HG02678 (cell line): ENCODE measurements around the gene CCDC141.

ENCODE experiments used
- ATAC-seq: cut with Tn5 transposase; IDR thresholded peaks from one replicate; pipeline ENCODE4 v1.9.1; 2021; ENCODE audit warnings: mild to moderate bottlenecking, moderate library complexity; ENCODE audit not compliant: unreplicated experiment

CCDC141 gene

GRCh38 chr2:178830451-178830850 lies 219.5 kb downstream of the CCDC141 start:
- no peak for ATAC-seq

DNA sequence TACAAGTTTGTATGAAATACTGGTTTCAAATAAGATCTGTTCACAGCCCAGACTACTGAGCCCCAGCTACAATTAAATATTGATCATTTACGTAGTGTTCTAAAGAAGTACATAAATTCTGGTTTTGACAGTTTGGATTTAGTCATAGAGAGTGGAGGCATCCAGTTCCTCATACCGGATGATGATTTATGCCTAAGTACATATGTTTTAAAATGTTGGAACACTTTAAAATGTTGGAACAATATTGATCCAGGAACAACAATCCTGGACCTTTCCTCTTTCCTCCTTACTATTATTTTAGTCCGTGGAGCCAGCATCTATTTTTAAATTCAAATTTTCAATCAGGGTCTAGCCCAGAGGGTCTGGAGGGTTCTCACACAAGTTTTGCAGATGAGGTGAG lies 220.0 kb downstream of the CCDC141 start:
- ATAC-seq, result no peak

- no peak for ATAC-seq
Observed at GRCh38 chr2:178829299-178829960, 220.5 kb downstream of the CCDC141 start.

GRCh38 chr2:178828486-178828881 lies 221.5 kb downstream of the CCDC141 start:
- no peak for ATAC-seq

- ATAC-seq, result no peak
Observed at GRCh38 chr2:178827739-178828485, 222.0 kb downstream of the CCDC141 start.

GRCh38 chr2:178827111-178827510 lies 222.8 kb downstream of the CCDC141 start:
- no peak for ATAC-seq

DNA sequence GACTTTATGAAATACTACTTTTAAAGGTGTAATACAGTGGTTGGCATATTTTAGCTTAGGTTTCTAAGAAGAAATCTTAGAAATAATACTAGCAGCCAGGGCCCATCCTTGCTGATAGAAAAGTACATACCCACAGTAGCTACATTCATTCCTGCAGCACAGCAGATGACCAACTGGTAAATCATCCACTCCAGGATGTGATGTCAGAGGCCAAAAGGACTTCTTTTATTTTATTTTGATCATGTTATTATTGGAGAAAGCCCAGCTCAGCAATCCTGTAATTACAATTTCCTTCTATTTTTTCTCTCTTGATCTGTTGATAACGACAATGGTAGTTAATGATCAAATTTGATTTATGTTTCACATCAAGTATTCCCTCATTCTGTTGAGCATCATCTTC lies 224.8 kb downstream of the CCDC141 start:
- no peak for ATAC-seq

- ATAC-seq, result no peak
Observed at GRCh38 chr2:178824181-178824580, 225.8 kb downstream of the CCDC141 start.

DNA sequence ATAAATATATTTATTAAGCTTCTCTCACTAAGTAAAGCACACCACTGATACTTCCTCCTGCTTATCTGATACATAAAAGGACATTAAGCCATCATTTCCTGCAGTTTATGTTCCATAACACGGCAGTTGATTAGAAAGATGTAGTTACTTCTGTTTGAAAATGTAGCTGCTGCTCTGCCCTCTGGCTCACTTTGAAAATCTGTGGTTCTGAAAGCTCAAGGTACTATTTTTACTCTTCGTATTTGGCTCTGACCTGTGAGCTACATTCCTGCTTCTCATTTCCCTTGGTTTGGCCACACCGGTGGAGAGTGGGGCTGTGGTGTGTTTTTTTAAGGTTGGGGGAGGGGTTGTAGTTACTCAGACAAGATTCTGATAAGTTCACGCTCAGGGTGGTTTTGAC lies 229.9 kb downstream of the CCDC141 start:
- ATAC-seq, result peak; percentile 85

GRCh38 chr2:178819147-178819875 lies 230.6 kb downstream of the CCDC141 start:
- no peak for ATAC-seq

GRCh38 chr2:178811901-178812300 lies 238.0 kb downstream of the CCDC141 start:
- ATAC-seq, result no peak

DNA sequence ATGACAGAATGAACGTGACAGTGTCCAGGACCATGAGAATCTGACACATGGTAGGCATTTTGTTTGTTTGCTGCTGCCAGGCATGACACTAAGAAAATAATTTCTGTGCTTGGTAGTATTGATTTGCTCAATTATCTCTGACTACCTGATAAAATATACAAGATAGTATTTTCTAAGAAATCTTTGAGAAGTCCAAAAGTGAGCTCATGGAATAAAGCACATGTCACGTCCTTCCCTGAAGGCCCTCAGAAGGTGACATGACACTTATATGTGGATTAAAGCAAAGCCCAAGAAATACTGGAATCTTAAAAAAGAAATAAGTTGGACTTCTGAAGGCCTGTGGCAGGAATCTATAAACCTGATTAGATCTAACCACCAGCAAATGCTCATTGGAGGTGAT lies 238.9 kb downstream of the CCDC141 start:
- ATAC-seq, result no peak

DNA sequence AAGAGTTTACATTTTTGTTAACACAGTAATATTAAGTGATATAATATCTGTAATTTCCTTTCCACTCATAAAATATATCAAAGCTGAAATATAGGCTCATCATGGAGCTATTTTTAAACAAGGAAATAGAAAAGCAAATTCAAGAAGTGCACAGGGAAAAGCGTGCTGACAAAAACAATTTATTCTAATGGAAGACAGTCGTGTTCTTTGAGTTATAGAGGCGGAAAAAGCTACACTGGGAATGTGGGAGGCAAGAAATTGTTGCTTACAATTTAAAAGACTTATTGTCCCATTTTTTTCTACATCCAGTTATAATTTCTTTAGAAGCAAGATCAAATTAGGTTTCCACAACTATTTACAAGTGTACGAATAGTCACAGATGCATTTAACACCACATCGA lies 239.5 kb downstream of the CCDC141 start:
- no peak for ATAC-seq

DNA sequence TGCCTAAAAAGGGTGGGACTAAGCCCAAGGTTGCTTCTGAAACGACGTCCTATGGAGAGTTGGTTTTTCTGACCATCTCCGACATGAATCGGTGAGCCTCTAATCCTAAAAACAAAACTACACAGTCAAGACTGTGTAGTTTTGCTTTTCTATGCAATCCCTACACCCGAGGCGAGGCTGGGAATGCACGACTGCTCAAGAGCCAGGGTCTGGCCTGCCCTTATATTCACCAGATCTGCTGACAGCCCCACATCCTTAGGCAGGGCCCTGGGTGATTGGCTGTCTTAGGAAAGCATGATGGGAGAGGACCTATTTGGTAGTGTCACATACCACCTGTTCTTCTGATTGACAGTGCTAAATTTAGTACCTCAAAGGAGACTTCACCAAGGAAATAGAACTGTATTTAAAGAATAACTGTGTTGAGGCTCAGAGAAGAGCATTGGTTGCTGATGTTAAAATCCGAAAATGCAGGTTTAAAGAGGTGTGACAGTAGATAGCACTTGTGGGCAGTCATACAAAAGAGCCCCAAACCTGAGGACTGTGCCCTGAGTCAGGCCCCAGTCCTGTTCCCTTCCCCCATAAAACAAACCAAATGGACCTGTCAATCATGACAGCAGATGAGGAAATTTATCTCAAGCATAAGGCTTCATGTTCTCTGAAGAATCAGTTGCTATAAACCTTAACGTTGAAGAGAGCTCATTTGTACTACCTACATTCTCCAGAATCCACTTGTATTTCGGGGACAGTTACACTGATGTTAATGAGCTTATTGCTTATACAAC lies 242.5 kb downstream of the CCDC141 start, which contains the start of gene TTN:
Gene TTN, minus strand, starts transcription at position 197 of the 782 bp plus-strand sequence. CDS start 2,781 bp downstream, outside the sequence.
- ATAC-seq, result no peak

DNA sequence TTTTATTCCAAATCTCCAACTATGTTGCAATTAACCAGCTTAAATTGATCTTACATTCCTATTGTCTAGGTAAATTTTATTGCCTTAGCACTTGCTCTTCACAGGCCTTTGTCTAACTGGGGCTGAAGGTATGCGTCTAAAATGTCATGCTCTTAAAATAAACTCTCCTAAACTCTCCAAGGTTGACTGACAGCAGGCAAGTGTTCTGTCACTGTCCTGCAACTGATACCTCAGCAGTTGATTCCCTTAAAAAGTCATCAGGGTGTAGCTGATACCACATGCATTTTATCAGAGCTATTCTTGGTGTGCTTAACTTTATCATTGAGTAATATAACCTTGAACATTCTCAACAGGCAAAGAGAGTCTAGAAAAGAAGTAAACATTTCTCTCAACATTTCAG lies 243.4 kb downstream of the CCDC141 start:
- ATAC-seq, result no peak

DNA sequence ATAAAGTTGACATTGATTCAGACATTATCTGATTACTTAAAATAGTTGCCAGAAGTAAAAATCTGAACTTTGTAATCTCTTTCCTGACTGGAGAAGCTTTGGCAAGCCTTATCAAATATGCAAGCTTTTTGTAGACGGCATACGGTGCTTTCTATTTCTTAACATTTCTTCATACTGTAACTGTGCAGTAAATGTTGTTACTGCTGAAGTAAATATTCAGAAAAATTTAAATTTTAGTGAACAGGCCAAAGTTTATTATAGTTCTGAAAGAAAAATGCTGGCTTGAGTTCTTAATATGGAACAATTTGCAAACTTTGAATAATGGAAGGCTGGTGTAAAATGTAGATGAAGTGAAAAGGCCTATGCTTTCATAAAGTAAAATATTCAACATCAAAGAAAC lies 244.5 kb downstream of the CCDC141 start:
- no peak for ATAC-seq

DNA sequence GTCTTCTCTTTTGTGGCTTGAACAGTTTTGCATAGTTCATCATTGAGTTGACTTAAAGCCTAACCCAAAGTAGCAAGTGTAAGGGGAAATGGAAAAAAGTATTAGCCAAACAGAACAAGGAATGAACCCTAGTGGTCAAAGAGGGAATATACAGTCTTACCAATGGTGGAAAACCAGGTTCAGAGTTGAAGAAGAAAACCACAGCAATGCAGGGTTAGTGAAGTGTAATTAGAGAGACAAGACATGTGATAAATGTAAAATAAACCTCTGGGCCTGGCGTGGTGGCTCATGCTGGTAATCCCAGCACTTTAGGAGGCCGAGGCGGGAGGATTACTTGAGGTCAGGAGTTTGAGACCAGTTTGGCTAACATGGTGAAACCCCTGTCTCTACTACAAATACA lies 245.1 kb downstream of the CCDC141 start:
- peak; percentile 78 for ATAC-seq

DNA sequence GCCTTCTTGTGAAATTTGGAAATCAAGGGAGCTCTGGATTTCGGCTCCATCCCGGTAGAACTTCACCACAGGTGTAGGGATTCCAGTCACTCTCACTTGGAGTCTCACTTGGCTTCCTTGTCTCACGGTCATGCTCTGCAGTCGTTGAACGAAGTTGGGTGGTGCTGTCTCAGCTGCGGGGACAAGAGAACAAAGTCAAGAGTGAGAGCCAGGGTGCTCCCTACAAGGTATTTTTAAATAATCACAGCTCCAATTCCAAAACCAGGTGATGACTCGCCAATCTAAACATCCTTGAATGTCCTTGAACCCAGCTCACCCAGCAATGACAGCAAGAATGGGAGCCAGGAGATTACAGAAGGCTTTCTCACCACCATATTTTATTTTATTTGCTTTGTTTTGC lies 249.4 kb downstream of the CCDC141 start:
- no peak for ATAC-seq

- ATAC-seq, result no peak
Observed at GRCh38 chr2:178799305-178799704, 250.6 kb downstream of the CCDC141 start.

DNA sequence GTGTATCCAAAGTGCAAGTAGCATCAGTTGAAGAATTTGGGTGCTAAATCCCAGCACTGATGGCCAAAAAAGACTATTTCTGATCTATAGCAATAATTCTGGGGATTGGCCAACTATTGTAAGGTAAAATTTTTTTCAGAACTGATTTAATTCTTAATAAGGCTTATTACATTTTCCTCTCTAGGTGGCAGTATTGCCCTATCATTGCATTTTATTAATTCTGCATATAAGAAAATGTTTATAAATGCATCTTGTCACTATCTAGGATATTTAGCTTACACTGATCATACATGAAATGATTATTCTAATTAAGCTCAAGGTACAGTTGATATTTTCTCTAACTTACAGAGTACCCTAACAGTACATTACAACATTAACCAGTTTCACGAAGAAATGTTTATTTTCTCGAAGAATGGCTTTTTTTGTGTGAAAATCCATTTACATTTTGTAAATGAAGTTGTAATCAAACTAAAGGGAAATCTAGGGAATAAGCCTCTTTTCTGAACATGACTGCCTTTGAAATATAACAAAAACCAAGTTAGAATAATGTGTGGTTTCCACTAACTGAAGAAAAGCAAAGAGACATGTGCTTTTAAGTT lies 253.8 kb downstream of the CCDC141 start:
- ATAC-seq, result no peak

DNA sequence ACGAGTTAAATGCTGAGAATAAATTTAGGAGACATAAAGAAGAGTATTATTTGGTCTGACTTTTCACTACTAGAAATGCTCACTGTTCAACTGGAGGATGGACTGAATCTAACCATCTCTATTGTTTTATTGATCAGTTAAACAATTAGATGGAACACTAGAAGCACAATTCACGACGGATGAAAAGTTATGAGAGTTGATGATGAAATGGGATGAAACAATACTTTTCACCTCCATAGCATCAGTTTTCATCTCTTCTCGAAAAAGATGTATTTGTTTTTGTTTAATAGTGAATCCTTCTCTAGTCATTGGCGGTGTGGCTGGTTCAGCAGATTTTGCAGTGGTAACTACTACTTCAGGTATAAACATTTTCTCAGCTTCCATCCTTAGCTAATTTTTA lies 262.0 kb downstream of the CCDC141 start:
- no peak for ATAC-seq
